IPS DF 4.7 (cell line): ENCODE data around the gene TMEM242.
"Not testable (repeated sequence)": the region's sequence is repeated elsewhere in the genome, so short reads cannot be mapped to it uniquely, and the experiment has no call there.

Experiments
- DNase-seq: peaks from one replicate; pipeline ENCODE4 v3.0.0-alpha.2; 2013; ENCODE audit warnings: low spot score; ENCODE audit errors: extremely low read depth

The TMEM242 gene

DNA sequence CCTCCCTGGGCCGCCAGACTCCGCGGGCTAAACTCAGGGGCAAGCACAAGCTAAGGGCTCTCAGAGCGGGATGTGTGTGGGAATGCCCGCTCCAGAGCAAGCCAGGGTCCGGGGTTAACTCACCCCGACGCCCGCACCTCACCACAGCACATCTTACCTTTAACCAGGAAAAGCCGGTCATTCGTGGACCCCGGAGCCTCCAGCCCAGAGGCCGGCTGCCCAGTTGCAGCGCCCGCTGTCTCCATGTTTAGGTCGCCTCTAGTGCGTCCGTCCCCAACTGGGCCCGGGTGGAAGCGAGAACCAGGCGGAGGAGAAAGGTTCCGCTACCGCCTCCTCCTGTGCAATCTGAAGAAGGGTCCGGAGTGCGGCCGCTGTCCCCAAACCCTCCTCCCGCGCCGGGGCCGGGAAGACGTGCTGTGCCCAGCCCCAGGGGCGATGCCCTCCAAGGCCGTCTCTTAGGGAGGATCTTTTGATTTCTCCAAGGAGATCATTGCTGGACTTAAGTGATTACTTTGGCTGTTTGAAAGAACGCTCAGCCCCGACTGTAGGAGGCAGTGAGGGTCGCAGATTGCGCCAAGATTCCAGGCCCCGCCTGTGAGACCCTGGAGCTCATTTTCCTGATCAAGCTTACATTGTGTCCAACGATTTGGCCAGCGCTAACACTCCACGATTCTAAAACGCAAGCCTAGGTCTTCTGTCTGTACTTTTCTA is at the start of gene TMEM242:
Gene TMEM242, minus strand, starts transcription at position 265 of the 711 bp plus-strand sequence. Its CDS starts 20 bp downstream, at position 245.
- DNase-seq, result no peak

DNA sequence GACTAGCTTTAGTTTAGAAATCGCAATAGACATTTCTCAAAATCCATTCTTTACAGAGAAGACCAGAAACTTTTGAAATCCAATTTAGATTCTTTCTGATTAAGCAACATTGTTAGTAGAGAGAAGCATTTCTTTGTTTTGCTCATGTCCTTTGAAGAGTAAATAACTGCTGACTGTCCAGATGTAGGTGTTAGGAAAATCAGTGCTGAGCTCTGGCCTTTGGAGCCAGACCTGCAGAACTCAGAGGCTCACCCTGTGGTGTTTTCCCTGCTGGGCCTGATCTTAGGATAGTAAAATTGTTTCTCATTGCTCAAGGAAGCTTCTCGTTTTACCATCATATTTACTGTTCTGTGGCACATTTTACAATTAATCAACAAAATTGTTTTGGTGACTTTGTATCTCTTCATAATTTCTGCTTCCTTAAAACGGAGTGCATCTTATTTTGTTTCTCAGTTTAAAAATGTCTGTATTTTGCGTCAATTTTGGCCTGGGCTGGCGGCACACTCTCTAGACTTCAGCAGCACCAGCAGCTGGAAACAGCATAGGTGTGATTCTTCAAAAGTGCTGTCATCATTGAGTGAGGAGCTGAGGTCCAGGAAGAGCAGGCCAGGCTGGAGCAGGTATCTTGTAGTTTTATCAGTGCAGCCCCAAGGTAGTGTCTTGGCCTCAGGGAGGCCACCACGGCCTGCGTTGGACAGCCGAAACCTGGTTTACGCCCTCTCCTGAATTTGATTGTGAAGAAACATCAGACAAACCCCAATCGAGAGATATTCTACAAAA is 49.4 kb upstream of the TMEM242 start:
- DNase-seq, result no peak

DNA sequence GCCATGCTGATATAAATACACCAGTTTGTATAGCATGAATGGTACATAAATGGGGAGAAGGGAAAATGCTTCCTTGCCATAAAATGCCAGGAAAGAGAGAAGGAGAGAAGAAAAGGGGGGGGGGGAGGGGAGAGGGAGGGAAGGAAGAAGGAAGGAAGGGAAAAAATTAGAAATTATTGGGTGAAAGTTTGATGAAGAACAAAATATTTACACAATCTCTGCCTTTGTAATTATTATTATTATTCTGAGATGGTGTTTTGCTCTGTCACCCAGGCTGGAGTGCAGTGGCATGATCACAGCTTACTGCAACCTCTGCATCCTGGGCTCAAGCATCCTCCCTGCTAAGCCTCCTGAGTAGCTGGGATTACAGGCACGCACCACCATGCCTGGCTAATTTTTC is 47.4 kb upstream of the TMEM242 start:
- no peak for DNase-seq

DNA sequence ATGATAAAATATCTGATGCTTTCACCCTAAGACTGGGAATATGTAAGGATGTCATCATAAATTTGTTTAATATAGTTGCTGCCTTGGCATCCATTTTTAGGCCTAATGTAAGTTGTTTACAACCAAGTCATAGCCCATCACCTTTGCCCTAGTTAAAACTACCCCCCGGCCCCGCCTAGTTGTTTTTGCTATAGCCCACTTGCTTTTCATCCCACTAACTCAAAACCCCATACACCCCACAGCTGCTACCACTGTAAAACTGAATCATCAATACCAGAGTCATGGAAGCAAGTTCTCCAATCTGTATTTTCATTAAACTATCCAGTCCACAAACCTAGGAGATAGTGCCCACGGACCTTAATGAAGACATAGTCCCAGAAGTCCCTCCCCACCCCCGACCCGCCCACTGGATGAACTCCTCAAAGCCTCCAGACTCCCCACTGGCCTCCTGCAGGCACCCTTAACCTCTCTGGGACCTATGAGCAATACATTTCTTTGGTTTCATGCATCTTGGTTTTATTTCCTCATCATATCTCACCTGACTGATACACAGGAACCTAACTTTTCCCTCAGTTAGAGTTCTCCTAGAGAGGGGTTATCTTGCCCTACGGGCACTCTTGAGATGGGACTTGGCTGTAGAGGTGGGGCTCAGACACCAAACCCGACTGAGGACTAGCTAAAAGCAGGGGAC is 45.2 kb upstream of the TMEM242 start:
- DNase-seq, result no peak

DNA sequence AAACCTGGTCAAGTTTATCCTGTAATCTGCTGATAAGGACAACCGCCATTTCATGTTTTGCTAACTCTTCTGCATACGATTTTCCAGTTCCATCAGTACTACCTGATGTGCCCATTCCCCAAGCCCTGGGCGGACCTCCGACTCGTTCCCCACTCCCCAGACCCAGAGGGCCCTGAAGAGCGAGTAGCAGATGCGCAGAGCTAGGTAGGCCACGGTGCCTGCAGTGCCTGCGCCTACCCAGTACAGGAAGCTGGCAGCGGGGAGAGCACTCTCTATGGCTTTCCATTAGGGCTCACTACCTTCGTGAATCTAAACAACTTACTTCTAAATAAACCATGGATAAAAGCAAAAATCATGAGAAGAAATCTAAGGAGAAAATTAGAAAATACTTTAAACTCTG is 43.3 kb upstream of the TMEM242 start:
- no peak for DNase-seq

- DNase-seq, result no peak
Observed at GRCh38 chr6:157364705-157365104, 41.4 kb upstream of the TMEM242 start.

- DNase-seq, result no peak
Observed at GRCh38 chr6:157361886-157362285, 38.6 kb upstream of the TMEM242 start.

GRCh38 chr6:157358287-157358686 is 35.0 kb upstream of the TMEM242 start:
- DNase-seq, result no peak

DNA sequence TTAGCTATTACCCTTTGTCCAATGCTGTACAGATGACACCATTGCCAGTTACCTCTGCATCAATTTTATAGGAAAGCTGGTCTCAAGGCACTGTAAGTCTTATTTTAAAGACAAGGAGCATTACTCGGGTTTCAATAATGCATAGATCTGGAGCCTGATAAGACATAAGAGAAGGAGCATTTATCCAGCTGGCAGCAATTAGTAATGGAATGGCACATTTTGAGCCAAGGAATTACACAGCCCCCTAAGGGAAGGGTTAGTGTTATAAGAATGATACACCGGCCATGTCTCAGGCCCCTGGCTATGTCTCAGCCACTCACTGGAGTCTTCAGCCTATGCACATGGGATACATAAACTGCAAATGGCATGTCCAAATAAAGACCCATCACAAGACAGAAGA is 23.1 kb upstream of the TMEM242 start:
- DNase-seq, result no peak

- no peak for DNase-seq
Observed at GRCh38 chr6:157343732-157344131, 20.4 kb upstream of the TMEM242 start.

- DNase-seq, result no peak
Observed at GRCh38 chr6:157339432-157339831, 16.1 kb upstream of the TMEM242 start.

GRCh38 chr6:157337751-157338150 is 14.4 kb upstream of the TMEM242 start:
- DNase-seq, result no peak

- DNase-seq, result not testable (repeated sequence)
Observed at GRCh38 chr6:157337276-157337675, 14.0 kb upstream of the TMEM242 start.

GRCh38 chr6:157335829-157336228 is 12.5 kb upstream of the TMEM242 start:
- DNase-seq, result no peak

DNA sequence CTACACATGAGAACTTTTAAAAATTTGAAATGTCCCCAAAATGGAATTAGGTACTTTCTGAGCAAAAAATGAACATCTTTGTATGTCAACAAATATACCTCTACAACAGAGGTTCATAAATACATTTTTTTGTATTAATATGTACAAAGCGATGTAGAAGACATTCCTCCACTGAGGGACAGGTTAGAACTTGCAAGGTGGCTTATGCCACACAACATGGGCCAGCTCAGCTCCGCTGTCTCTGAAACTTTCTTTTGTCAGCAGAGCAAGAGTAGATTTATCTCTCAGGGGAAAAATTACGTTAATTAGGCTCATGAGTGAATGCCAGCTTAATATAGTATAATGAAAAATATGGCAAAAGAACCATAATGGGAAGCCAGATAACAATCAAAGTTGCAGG is 10.6 kb upstream of the TMEM242 start:
- DNase-seq, result no peak

DNA sequence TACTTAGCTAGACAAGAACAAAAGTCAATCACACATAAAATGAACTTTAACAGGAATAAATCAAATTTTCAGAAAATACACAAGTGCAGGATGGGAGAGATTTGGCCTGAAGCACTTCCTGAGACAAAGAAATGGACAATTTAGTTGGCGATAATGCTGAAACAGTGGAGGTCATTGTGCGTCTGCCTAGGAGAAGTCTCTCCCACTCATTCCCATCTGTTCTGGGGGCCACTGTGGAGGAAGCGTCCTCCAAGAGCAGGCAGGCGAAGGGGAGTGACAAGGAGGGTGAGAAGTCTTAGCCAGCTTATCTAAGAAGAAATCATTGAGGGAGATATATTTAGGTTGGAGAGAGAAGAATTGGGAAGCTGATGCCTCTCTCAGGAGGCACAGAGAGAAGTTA is 10.2 kb upstream of the TMEM242 start:
- DNase-seq, result no peak

DNA sequence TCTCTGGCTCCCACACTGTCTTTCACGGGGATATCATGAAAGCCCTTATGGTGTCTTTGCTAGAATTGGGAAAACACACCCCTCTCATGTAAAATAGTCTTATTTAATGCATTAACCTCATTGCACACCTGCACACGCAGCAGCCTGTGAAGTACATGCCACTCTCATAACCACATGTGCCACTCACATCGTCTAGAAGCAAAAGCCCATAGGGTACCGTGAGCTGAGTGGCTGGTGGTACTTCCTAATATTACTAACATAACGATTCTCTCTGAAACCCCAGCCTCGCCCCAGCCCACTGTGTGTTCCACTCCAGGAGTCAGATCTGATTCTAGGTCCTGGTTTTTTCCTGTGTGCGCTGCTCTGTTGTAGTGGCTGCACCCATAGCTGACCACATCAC is 9.5 kb upstream of the TMEM242 start:
- DNase-seq, result no peak

GRCh38 chr6:157330831-157331230 is 7.5 kb upstream of the TMEM242 start:
- DNase-seq, result no peak

- DNase-seq, result no peak
Observed at GRCh38 chr6:157329829-157330228, 6.5 kb upstream of the TMEM242 start.

- no peak for DNase-seq
Observed at GRCh38 chr6:157328108-157328692, 4.9 kb upstream of the TMEM242 start.

- no peak for DNase-seq
Observed at GRCh38 chr6:157326979-157327378, 3.7 kb upstream of the TMEM242 start.
